H1 (cell line): ENCODE data around the gene CCL23. TPM values are rescaled to one million over a fixed set of nuclear protein-coding genes. Genes with fewer than 3 reads are reported as not detected.

Experiments used
- CTCF ChIA-PET: fragments of 300-600 bp; sonication (Branson Sonifier 250); formaldehyde crosslinking; loops from one replicate; lab custom pipeline; 2021; ENCODE audit not compliant: partially characterized antibody; lab: Charles Lee
- POLR2A ChIA-PET: fragments of 300-600 bp; sonication (Branson Sonifier 250); formaldehyde crosslinking; loops from one replicate; lab custom pipeline; 2021; ENCODE audit warnings: inconsistent platforms; ENCODE audit not compliant: partially characterized antibody; lab: Charles Lee
- DNase-seq, 2 experiments: peaks; one replicate each; pipeline versions ENCODE4 v3.0.0 to v3.0.0-alpha.2; 2010 to 2022; ENCODE audit warnings: low spot score in 2 of 2, low read depth in 1 of 2, mixed read lengths in 1 of 2
- FAIRE-seq: peaks from 2 replicates; lab custom pipeline; 2011; peaks lifted over from hg19 to GRCh38; lab: Jason Lieb, UNC
- H2AFZ ChIP-seq: 2 replicates; pipeline ENCODE4 v1.8.1; 2012; ENCODE audit warnings: low read length, inconsistent platforms
- H2AK5ac ChIP-seq: 2 replicates; pipeline ENCODE4 v1.6.1; 2013; ENCODE audit warnings: low read depth, low read length
- H2BK120ac ChIP-seq: replicated peaks from 2 replicates; pipeline ENCODE3; 2013; ENCODE audit warnings: low read depth, low read length, inconsistent platforms
- H2BK12ac ChIP-seq: 2 replicates; pipeline ENCODE4 v1.6.1; 2013; ENCODE audit warnings: low read depth, low read length
- H2BK15ac ChIP-seq: 2 replicates; pipeline ENCODE4 v1.6.1; 2013; ENCODE audit warnings: low read length
- H2BK20ac ChIP-seq: 2 replicates; pipeline ENCODE4 v1.6.1; 2013; ENCODE audit warnings: low read length
- H2BK5ac ChIP-seq: 2 replicates; pipeline ENCODE4 v1.6.1; 2013; ENCODE audit warnings: low read depth, low read length
- H3K14ac ChIP-seq: 2 replicates; pipeline ENCODE4 v1.6.1; 2013; ENCODE audit warnings: inconsistent platforms; ENCODE audit not compliant: insufficient read length
- H3K18ac ChIP-seq: 2 replicates; pipeline ENCODE4 v1.6.1; 2013; ENCODE audit warnings: low read length; ENCODE audit errors: extremely low read depth
- H3K23ac ChIP-seq: 2 replicates; pipeline ENCODE4 v1.6.1; 2013; ENCODE audit warnings: inconsistent platforms; ENCODE audit not compliant: insufficient read length
- H3K23me2 ChIP-seq: 2 replicates; pipeline ENCODE4 v1.6.1; 2013; ENCODE audit warnings: low read depth, low read length
- H3K27ac ChIP-seq: 2 replicates; pipeline ENCODE4 v1.6.1; 2011; ENCODE audit warnings: low read depth, low read length, inconsistent platforms
- H3K27me3 ChIP-seq, 4 experiments: replicated peaks in 1 of 4; 1 replicate in 1 of 4; 2 replicates in 3 of 4; pipeline versions ENCODE4 v1.6.1 to v1.8.1; 2011 to 2013; ENCODE audit warnings: low read length in 3 of 4, mild to moderate bottlenecking in 3 of 4, inconsistent platforms in 2 of 4, mixed read lengths in 2 of 4, moderate library complexity in 1 of 4; ENCODE audit not compliant: control insufficient read depth in 3 of 4, insufficient read depth in 3 of 4; ENCODE audit errors: extremely low read depth in 1 of 4
- H3K36me3 ChIP-seq, 4 experiments: 2 replicates each; pipeline versions ENCODE4 v1.6.1 to v1.8.1; 2011 to 2013; ENCODE audit warnings: mild to moderate bottlenecking in 4 of 4, low read length in 3 of 4, moderate library complexity in 2 of 4, control low read depth in 1 of 4, inconsistent platforms in 1 of 4; ENCODE audit not compliant: insufficient read depth in 4 of 4, control insufficient read depth in 2 of 4
- H3K4ac ChIP-seq: replicated peaks from 2 replicates; pipeline ENCODE3; 2013; ENCODE audit warnings: low read length, low read depth, mixed read lengths, inconsistent platforms; ENCODE audit not compliant: insufficient read length
- H3K4me1 ChIP-seq, 4 experiments: replicated peaks in 1 of 4; 1 replicate in 1 of 4; 2 replicates in 3 of 4; pipeline versions ENCODE4 v1.6.1 to v1.8.1; 2011 to 2013; ENCODE audit warnings: low read length in 3 of 4, inconsistent platforms in 2 of 4, mixed read lengths in 1 of 4; ENCODE audit not compliant: insufficient read depth in 4 of 4, control insufficient read depth in 3 of 4
- H3K4me2 ChIP-seq, 2 experiments: 2 replicates each; pipeline versions ENCODE4 v1.6.1 to v1.8.1; 2011 to 2013; ENCODE audit warnings: low read depth in 2 of 2, low read length in 2 of 2, control low read depth in 1 of 2, inconsistent platforms in 1 of 2, mild to moderate bottlenecking in 1 of 2; ENCODE audit not compliant: insufficient read depth in 1 of 2
- H3K4me3 ChIP-seq, 4 experiments: fragments of 200-600, 300-600 bp in 1 of 4; sonication (generic), shearing (Covaris generic), sonication (Bioruptor Twin) in 1 of 4; 2 replicates each; pipeline versions ENCODE4 v1.5.1 to v1.8.1; 2011 to 2016; ENCODE audit warnings: low read length in 4 of 4, low read depth in 3 of 4, control low read depth in 2 of 4, inconsistent platforms in 2 of 4, mild to moderate bottlenecking in 2 of 4, mixed read lengths in 1 of 4, moderate library complexity in 1 of 4; ENCODE audit not compliant: insufficient read depth in 2 of 4; ENCODE audit errors: extremely low read depth in 1 of 4
- H3K56ac ChIP-seq: replicated peaks from 2 replicates; pipeline ENCODE3; 2013; ENCODE audit warnings: low read depth, mild to moderate bottlenecking, mixed read lengths, low read length, inconsistent platforms; ENCODE audit not compliant: insufficient read length
- H3K79me1 ChIP-seq: 2 replicates; pipeline ENCODE4 v1.6.1; 2013; ENCODE audit warnings: low read depth, low read length, control low read depth
- H3K79me2 ChIP-seq, 2 experiments: 2 replicates each; pipeline versions ENCODE4 v1.6.1 to v1.8.1; 2012 to 2013; ENCODE audit warnings: low read length in 2 of 2, mild to moderate bottlenecking in 2 of 2, inconsistent platforms in 1 of 2; ENCODE audit not compliant: insufficient read depth in 2 of 2, control insufficient read depth in 1 of 2
- H3K9ac ChIP-seq, 4 experiments: replicated peaks in 1 of 4; 1 replicate in 1 of 4; 2 replicates in 3 of 4; pipeline versions ENCODE4 v1.6.1 to v1.8.1; 2011 to 2013; ENCODE audit warnings: low read depth in 3 of 4, low read length in 3 of 4, control low read depth in 2 of 4, mild to moderate bottlenecking in 2 of 4, moderate library complexity in 2 of 4, inconsistent platforms in 1 of 4; ENCODE audit errors: extremely low read depth in 1 of 4
- H3K9me3 ChIP-seq, 2 experiments: 2 replicates each; pipeline versions ENCODE4 v1.6.1 to v1.8.1; 2012 to 2013; ENCODE audit warnings: mild to moderate bottlenecking in 2 of 2, moderate library complexity in 2 of 2, control low read depth in 1 of 2, inconsistent platforms in 1 of 2, low read depth in 1 of 2, low read length in 1 of 2, mixed read lengths in 1 of 2; ENCODE audit not compliant: insufficient read depth in 2 of 2
- H4K20me1 ChIP-seq, 2 experiments: replicated peaks in 1 of 2; 2 replicates each; pipeline versions ENCODE3 to v1.8.1; 2011 to 2013; ENCODE audit warnings: inconsistent platforms in 2 of 2, low read length in 2 of 2, mild to moderate bottlenecking in 1 of 2; ENCODE audit not compliant: insufficient read depth in 2 of 2, control insufficient read depth in 1 of 2
- H4K5ac ChIP-seq: 2 replicates; pipeline ENCODE4 v1.6.1; 2013; ENCODE audit warnings: low read length, low read depth, mixed read lengths, inconsistent platforms; ENCODE audit not compliant: insufficient read length
- H4K8ac ChIP-seq: 2 replicates; pipeline ENCODE4 v1.8.0; 2013; ENCODE audit warnings: mild to moderate bottlenecking, moderate library complexity, low read length, inconsistent platforms; ENCODE audit not compliant: insufficient read depth; ENCODE audit errors: extremely low read depth
- H4K91ac ChIP-seq: replicated peaks from 2 replicates; pipeline ENCODE3; 2013; ENCODE audit warnings: low read length, mixed read lengths, inconsistent platforms; ENCODE audit not compliant: insufficient read length
- BCL11A ChIP-seq, 2 experiments: IDR thresholded peaks; one replicate each; pipeline ENCODE4 v1.6.1; 2011; ENCODE audit warnings: low read depth in 2 of 2, low read length in 2 of 2, mild to moderate bottlenecking in 2 of 2
- CEBPB ChIP-seq: IDR thresholded peaks from 2 replicates; pipeline ENCODE4 v1.6.1; 2012; ENCODE audit warnings: low read depth, low read length
- POLR2A ChIP-seq, 2 experiments: IDR thresholded peaks; 1 replicate in 1 of 2; 2 replicates in 1 of 2; pipeline ENCODE4 v1.6.1; 2011; ENCODE audit warnings: low read depth in 2 of 2, low read length in 2 of 2, mild to moderate bottlenecking in 2 of 2; ENCODE audit errors: control extremely low read depth in 1 of 2
- SIN3A ChIP-seq, 2 experiments: IDR thresholded peaks in 1 of 2; conservative IDR thresholded peaks in 1 of 2; 2 replicates each; pipeline ENCODE4 v1.6.1; 2011 to 2012; ENCODE audit warnings: low read length in 2 of 2, improper control_type of control experiment in 1 of 2, low read depth in 1 of 2, mild to moderate bottlenecking in 1 of 2
- SP2 ChIP-seq: IDR thresholded peaks from 2 replicates; pipeline ENCODE4 v1.6.1; 2012; ENCODE audit warnings: mild to moderate bottlenecking, low read length, inconsistent platforms
- ZNF274 ChIP-seq: IDR thresholded peaks from 2 replicates; pipeline ENCODE4 v1.7.0; 2012; ENCODE audit warnings: low read length, borderline replicate concordance; ENCODE audit errors: extremely low read depth
- WGBS, 2 experiments: shearing (Covaris generic) in 1 of 2; methylation state at CpG; one replicate each; pipeline versions ENCODE4 v1.1.6 to v1.1.7; 2013 to 2015; ENCODE audit warnings: low lambda C conversion rate in 2 of 2, mixed read lengths in 2 of 2, inconsistent platforms in 1 of 2, low coverage in 1 of 2, missing lambda C conversion rate in 1 of 2; ENCODE audit not compliant: insufficient replicate concordance in 2 of 2, insufficient coverage in 1 of 2, insufficient read length in 1 of 2; ENCODE audit errors: extremely low coverage in 1 of 2, missing lambda C conversion rate in 1 of 2; 5-methylcytosine and 5-hydroxymethylcytosine counted together
- polyA plus RNA-seq, 7 experiments: library from polyadenylated mRNA; depleted of rRNA in 3 of 7; stranded (reverse) in 5 of 7; unstranded in 2 of 7; fragments of >200 nt in 5 of 7; fragments of 200-250 nt in 2 of 7; gene quantifications; 1 replicate in 5 of 7; 2 replicates in 1 of 7; 4 replicates in 1 of 7; pipeline versions ENCODE4 v1.2.1 to v1.2.3, GENCODE V29; 2011 to 2013; ENCODE audit warnings: missing spikeins in 2 of 7, mixed read lengths in 2 of 7
- total RNA-seq: library from RNA; stranded (reverse); fragmentation: NEBNext Ultra II Directional; extraction: Animal tissue kit (Norgen Biotek cat#: 25700); gene quantifications from 2 replicates; pipeline ENCODE4 v1.2.1, GENCODE V29; 2021
- TF ChIP-seq, protein P1 (sequence below): IDR thresholded peaks from 2 replicates; pipeline ENCODE4 v1.6.1; 2012; ENCODE audit warnings: low read length, inconsistent platforms

The CCL23 gene
- total and polyA plus RNA-seq, 2 of the 8 experiments (the other 6 are each of a cell fraction or from before 2014, with no cell fraction given) = not detected

DNA sequence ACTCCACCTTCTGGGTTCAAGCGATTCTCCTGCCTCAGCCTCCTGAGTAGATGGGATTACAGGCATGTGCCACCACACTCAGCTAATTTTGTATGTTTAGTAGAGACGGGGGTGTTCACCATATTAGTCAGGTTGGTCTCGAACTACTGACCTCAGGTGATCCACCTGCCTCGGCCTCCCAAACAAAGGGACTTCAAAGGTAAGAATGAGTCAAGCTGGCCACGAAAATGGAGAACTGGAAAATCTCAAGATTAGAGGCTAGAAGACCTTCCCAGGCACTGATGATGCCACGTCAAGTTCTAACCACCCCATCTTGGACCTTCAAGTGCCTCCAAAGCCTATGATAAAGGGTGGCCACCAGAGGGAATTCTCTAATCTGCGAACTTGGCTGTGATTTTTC is 15.1 kb downstream of the CCL23 start:
- no peak for FAIRE-seq

More for the DNA sequence above, 15.1 kb downstream of the CCL23 start:
- Histone ChIP-seq H2BK12ac (no peak overlapping the region), H3K56ac (no peak overlapping the region), H3K79me1 (no peaks in the 10 kb centered on the region), H2BK15ac (no peak overlapping the region), H3K18ac (no peak overlapping the region), H3K79me2 (no peaks in the 10 kb centered on the region), H3K4me1 (0 out of 7 replicates have a peak, but pooled peaks cover 0 to 2% (median 0%) of the 10 kb centered on the region in 4 experiments), H3K36me3 (no peaks in the 10 kb centered on the region), H3K23me2 (no peaks in the 10 kb centered on the region), H2AFZ (no peak overlapping the region), H3K4me2 (no peak overlapping the region), H3K9ac (no peak overlapping the region), H3K14ac (no peak overlapping the region), H3K9me3 (no peaks in the 10 kb centered on the region), H4K8ac (no peak overlapping the region), H2BK5ac (no peak overlapping the region), H2BK120ac (no peak overlapping the region), H4K5ac (no peak overlapping the region), H3K4ac (no peak overlapping the region), H2AK5ac (no peak overlapping the region), H3K27me3 (no peaks in the 10 kb centered on the region), H3K27ac (no peak overlapping the region), H3K23ac (no peak overlapping the region), H3K4me3 (no peak overlapping the region), H4K91ac (no peak overlapping the region), H2BK20ac (no peak overlapping the region), H4K20me1 (no peaks in the 10 kb centered on the region)
- 84% methylated on average over 7 of the region's 7 CpGs; no CpG with 5 or more reads in 1 of the 2 experiments for WGBS, 2 experiments
- TF ChIP-seq POLR2A (IDR thresholded peaks at IDR 0.05; ENCODE audit: control extremely low read depth in 1 of 2, low read depth in 2 of 2, low read length in 2 of 2) (no peak), SIN3A (conservative IDR thresholded peaks at IDR 0.05 in 1 of 2, IDR thresholded peaks at IDR 0.05 in 1 of 2; ENCODE audit: low read depth in 1 of 2, low read length in 2 of 2) (no peak), SP2 (no peak), BCL11A (IDR thresholded peaks at IDR 0.05; ENCODE audit: low read depth in 2 of 2, low read length in 2 of 2) (no peak), CEBPB (no peak), ZNF274 (no peak)
- TF ChIP-seq, protein P1, sequence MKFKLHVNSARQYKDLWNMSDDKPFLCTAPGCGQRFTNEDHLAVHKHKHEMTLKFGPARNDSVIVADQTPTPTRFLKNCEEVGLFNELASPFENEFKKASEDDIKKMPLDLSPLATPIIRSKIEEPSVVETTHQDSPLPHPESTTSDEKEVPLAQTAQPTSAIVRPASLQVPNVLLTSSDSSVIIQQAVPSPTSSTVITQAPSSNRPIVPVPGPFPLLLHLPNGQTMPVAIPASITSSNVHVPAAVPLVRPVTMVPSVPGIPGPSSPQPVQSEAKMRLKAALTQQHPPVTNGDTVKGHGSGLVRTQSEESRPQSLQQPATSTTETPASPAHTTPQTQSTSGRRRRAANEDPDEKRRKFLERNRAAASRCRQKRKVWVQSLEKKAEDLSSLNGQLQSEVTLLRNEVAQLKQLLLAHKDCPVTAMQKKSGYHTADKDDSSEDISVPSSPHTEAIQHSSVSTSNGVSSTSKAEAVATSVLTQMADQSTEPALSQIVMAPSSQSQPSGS = no peak
- DNase-seq = no peak
- POLR2A ChIA-PET = no interaction called here
- CTCF ChIA-PET = interaction anchor here (0.5 kb wide), 1 partner anchor 33 kb away, joined by 3 read pairs; no protein-coding TSS in a partner anchor
